Upper lobe of left lung (tissue), 4 donors: Measurements from ENCODE around the gene CPA3.

Source experiments
- EP300 ChIP-seq, 4 donors: sonication (generic); formaldehyde crosslinking; IDR thresholded peaks; one replicate each; pipeline ENCODE4 v1.5.1; 2017; ENCODE audit warnings: antibody characterized with exemption in 4 of 4, control low read depth in 2 of 4
- POLR2A ChIP-seq, 4 donors: fragments of 450-650 bp; IDR thresholded peaks; one replicate each; pipeline ENCODE4 v1.5.1; 2016 to 2017; ENCODE audit warnings: antibody characterized with exemption in 4 of 4, mild to moderate bottlenecking in 2 of 4
- POLR2AphosphoS5 ChIP-seq, 2 donors: sonication (generic); formaldehyde crosslinking; IDR thresholded peaks; one replicate each; pipeline ENCODE4 v1.5.1; 2017; ENCODE audit warnings: antibody characterized with exemption in 2 of 2
- TF ChIP-seq, protein P1 (sequence below), 6 experiments: fragments of 450-650 bp in 4 of 6; fragments of 200-600 bp in 2 of 6; sonication (generic) in 2 of 6; IDR thresholded peaks; one replicate each; pipeline ENCODE4 v1.5.1; 2016 to 2019; ENCODE audit warnings: antibody characterized with exemption in 6 of 6

DNA sequence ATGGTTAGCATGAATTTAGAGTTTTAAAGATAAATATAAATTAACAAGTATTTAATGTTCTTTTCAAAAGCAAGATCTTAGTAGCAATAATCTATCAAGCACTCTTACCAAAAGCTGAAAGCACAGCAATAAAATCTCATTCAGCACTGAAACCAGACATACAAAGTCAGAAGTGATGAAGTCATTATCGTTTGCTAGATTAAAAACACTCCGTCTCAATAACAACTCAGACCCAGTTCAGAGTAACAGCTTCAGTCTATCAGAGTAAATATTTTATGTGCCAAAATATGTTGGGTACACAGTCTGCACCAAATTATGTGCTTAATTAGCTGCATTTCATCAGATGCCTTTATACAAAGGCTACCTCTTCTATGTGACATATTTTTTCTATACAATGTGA lies 41.6 kb downstream of the CPA3 start:
- TF ChIP-seq POLR2A (IDR thresholded peaks at IDR 0.05) (no peak), EP300 (IDR thresholded peaks at IDR 0.05) (no peak), POLR2AphosphoS5 (IDR thresholded peaks at IDR 0.05) (no peak)
- TF ChIP-seq, protein P1, sequence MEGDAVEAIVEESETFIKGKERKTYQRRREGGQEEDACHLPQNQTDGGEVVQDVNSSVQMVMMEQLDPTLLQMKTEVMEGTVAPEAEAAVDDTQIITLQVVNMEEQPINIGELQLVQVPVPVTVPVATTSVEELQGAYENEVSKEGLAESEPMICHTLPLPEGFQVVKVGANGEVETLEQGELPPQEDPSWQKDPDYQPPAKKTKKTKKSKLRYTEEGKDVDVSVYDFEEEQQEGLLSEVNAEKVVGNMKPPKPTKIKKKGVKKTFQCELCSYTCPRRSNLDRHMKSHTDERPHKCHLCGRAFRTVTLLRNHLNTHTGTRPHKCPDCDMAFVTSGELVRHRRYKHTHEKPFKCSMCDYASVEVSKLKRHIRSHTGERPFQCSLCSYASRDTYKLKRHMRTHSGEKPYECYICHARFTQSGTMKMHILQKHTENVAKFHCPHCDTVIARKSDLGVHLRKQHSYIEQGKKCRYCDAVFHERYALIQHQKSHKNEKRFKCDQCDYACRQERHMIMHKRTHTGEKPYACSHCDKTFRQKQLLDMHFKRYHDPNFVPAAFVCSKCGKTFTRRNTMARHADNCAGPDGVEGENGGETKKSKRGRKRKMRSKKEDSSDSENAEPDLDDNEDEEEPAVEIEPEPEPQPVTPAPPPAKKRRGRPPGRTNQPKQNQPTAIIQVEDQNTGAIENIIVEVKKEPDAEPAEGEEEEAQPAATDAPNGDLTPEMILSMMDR (IDR thresholded peaks at IDR 0.05) = no peak
